HG03342 (cell line): Measurements from ENCODE around the gene LTBP2.

ENCODE experiments used
- ATAC-seq: cut with Tn5 transposase; IDR thresholded peaks from one replicate; pipeline ENCODE4 v1.9.1; 2021; ENCODE audit warnings: mild to moderate bottlenecking, moderate library complexity; ENCODE audit not compliant: unreplicated experiment

The LTBP2 gene

DNA sequence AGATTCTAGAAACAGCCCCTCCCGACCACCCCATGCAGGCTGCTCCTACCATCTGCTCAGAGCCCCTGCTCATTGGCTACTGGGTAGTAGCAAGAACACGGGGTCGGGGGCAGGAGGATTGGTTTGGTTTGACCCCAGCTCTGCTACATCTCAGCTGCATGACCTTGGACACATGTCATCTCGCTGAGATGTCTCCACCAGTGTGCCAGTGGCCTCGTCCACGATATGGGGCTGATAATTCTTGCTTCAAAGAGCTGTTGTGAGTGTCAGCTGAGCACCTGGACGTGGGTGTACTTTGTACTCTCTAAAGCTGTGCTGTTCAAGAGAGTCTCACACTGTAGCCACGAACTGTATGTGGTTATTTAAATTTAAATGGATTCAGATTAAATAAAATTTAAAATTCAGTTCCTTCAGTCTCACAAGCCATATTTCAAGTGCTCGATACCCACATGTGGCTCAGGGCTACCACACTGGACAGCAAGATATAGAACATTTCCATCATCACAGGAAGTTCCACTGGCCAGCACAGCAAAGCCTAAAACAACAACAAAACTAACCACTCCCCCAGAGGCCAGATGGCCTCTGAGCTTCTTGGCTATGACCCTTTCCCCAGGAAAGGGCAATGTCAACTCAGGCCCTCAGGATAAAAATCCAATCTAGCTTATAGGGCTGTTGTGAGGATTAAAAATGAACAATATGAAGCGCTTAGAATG is 18.6 kb downstream of the LTBP2 start:
- no peak for ATAC-seq

DNA sequence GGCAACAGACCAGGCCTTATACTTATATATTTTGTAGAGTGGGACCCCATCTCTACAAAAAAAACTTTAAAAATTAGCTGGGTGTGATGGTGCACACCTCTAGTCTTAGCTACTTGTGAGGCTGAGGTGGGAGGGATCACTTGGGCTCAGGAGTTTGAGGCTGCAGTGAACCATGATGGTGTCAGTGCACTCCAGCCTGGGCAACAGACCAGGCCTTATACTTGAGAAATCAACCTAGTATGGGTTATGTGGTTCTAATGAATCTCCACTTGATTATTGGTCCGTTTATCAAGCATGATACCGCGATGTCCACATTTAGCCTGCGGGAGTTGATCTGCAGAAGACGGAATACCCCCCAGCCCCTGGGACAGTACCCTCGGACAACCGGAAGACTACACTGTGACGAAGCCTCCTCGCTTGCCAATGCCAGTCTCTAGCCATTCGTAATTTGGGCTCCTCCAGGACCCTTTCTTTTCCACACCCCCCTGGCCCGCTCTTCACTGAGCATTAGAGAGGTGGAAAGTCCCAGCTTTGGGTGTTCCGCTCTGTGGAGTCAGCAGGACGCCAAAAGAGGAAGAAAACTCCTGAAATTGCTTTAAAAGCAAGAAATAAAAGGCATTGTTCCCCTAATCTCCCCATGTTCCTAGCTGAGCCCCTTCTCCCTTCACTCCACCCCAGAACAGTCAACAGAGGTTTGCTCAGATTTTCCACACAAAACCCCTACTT is 19.4 kb downstream of the LTBP2 start:
- no peak for ATAC-seq

DNA sequence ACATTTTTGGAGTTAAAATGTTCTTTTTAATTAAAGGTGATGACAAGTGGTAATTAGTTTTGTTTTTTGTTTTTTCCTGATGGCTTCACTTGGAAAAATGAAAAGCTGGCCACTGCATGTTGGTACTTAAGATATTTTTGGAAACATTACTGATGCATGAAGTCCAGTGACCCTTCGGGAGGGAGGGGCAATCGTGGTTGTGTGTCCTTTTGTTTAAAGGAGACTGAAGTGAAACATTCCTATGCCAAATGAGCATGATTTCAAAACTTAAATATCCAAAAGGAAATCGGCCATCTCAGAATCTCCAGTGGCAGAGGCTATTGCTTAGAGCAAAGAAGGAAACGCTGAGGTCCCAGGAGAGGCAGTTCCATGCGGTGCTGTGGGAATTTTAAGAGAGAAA is 20.1 kb downstream of the LTBP2 start:
- ATAC-seq: no peak

DNA sequence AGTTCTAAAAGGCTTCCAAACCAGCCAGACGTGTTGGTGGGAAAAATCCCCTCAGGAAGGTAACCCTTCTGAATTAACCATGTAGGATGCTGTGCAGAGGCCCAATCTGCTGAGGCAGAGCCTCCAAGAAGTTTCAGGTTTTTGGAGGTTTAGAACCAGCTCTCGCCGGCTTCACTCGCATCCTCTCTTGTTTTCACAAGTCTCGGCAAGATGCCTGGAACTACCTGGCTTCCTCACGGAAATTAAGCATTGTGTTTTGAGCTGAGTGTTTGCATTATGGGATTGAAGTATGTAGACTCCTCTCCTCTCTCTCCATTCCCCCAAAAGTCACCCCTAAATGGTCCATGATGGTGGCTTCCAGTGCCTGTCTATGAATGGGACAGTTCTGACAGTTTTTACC is 20.6 kb downstream of the LTBP2 start:
- ATAC-seq: no peak

DNA sequence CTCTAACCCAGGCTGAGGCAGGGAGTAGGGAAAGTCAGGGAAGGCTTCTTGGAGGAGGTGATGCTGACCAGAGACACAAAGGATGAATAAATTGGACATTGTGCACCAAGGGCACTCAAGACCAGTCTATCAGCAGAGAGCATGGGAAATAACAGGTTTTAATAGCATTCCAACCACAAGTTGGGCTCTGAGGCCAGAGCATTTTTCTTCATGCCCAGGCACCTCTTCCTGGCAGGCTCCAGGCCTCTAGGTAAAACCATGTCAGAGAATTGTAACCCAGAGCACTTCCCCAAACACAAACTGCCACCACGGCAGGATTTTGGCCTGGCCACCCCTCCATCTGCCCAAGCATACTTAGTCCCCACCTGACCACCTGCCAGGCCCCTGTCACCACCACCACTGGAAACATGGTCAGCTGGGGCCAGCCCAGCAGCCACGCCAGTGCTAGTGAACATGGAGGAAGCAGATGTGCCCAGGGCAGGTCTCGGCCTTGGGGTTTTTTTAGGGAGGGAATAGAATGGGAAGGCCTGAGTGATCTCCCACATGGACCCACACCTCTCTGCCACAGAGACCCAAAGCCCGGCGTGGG is 22.7 kb downstream of the LTBP2 start:
- ATAC-seq: no peak

DNA sequence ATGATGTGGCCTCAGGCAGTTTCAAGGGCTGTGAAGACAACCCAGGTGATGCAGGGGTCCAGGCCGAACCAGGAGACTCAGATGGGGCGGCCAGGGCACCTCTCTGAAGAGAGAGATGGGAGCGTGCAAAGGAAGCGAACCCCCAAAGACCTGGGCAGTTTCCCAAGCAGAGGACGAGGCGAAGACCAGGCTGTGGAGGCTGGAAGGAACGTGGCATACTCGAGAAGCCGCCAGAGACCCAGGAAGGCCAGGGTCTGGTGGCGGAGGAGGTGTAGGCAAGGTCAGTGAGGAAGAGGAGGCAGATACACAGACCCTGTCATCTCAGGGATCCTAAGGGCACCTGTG is 24.7 kb downstream of the LTBP2 start:
- ATAC-seq: no peak

DNA sequence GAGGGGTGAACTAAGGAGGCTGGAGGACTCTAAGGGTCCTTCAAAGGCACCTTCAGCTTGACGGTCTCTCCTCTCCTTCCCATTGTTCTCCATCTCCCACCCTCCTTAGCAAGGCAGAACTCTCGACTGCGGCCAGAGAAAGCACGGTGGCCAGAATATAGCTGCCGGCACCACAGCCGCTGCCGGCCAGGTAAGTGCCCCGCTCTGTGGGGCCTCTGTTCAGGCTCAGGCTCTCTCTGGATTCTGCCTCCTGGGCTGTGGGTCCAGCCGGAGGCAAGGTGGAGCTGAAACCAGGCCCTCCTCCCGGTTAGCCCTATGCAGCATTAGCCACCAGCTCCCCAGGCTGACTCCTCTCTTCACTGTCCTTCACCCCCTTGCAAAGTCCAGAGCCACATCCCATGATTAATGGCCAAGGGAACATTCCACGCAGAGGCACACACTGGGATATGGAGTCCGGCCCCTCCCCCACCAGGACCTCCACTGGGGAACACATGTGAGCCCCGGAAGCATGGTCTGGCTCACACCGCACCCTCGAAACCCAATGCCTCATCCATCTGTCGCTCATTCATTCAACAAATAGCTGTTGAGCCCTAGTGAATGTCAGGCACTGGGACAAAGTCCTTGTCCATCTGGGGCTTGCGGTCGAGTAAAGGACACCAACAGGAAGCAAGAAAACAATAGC is 25.2 kb downstream of the LTBP2 start:
- ATAC-seq: no peak

DNA sequence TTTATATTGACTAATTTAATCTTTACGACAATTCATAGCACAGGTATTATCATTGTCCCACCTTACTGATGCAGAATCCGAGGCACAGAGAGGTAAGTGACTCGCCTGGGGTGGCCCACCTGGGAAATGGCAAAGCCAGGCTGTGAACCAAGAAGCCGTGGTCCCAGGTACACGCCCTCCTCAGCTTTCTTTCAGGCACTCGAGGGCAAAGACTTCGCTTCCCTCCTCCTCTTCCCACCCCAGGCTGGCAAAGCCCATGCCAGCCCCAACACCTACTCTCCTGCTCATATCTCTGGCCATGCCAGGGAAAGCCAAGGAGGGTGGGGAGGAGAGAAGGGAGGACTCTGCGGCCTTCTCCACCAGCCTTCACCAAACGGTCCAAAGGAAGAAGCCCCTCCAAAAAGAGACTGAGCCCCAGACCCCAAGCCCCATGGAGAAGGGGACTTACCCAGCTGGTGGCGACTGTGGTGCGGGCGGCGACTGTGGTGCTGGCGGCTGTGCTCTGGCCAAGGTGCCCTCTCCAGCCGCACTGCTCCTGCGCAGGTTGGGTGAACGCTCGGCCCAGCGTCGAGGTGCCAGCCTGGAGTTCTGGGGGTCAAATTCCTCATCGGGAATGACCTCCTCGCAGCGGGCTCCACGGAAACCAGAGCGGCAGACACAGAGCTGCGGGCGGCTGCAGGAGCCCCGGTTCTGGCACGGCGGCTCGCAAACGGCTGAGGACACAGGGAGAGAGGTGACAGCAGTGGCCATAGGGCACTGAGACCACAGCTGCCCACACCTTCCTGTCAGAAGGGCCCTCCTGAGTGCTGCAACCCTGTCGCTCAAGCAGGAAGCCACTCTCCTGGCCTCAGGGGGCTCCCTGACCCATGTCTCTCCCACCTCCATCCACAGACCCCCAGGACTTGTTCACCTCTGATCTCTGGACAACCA is 26.4 kb downstream of the LTBP2 start:
- no peak for ATAC-seq

DNA sequence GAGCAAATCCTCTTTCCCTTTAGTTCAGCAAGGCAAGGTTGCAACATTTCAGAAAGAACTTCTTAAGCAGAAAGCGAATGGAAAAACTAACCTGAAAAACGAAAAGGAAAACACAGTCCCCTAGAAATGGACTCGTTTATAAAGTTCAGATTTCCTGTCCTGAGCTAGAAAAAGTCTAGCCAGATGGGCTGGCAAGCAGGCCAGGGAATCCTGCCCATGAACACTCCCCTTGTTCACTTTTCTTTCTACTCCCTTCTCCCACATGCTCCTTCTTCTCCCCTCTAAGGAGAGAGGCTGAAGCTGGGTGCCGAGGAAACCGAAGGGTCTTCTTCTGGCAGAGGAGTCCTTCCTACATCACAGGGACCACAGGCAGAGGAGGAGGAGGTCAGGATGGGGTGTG is 27.1 kb downstream of the LTBP2 start:
- no peak for ATAC-seq

DNA sequence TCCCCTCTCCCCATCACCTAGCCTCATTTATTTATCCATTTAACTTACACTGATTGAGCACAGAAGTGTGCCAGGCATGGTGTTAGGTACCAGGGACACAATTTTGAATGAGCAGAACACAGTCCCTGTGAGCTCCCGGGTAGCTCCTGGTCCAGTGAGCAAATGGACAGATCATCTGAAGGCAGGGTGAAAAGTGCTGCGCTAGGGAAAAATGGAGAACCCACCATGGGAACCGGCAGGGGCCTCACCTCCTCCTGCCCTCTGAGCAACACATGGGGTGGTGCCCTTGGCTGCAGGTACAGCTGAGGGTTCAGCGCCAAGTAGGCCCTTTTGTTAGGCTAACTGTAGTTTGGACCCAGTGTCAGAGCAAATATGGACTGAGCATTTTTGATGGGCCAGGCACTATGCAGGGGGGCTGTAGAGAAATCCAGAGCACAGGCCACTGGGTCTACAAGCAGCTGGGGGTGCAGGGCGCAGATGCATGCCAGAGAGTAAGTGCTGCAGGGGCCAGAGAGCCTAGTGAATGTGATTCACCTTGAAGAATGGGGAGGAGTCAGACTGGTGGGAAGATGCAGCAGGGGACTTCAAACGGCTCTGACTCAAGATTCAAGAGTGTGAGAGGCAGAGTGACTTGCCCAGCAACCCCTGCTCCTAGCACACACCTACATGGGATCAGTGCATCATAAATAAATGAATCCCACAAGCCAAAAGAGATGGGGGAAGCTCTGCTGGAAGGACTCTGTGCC is 28.2 kb downstream of the LTBP2 start:
- ATAC-seq: no peak

DNA sequence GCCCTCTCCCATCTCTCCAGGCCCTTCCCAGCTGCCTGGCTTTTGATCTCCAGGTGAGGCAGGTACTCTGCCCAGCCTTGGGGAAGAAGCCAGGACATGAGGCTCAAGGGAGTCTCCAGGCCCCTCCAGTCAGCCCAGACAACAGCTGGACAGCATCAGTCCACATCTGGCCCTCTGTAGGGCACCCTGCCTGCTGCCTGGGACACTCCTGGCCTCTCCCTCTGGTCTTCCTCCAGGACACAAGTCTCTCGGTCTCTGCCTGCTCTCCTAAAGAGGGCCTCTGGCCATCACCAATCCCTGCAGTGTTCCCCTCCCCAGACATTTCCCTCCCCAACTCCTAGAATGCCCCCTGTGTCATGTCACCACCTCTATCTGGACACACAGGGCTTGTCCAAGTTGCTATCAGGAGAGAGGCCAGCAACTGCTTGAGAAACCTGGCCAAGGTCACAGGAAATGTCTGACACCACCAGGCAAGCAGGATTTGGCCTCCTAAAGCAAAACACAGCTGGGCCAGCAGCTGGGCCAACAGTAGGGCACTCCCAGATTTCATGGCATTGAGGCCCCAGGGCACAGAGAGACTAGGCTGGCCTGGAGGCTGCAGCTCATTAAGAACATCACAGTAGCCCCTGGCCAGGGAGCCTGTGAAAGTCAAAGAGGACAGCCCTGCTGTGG is 29.0 kb downstream of the LTBP2 start:
- no peak for ATAC-seq

DNA sequence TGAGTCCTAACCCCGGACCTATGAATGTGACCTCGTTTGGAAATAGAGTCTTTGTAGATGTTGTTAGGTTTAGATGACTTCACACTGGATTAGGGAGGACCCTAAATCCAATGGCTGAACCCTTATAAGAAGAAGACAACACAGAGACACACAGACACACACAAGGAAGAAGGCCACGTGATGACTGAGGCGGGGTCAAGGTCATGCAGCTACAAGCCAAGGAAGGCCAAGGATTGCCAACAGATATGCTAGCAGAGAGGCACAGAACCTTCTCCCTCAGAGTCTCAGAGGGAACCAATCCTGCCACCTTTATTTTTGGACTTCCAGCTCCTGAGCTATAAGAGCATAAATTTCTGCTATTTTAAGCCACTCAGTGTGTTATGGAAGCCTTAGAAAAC is 31.8 kb downstream of the LTBP2 start:
- ATAC-seq: no peak

DNA sequence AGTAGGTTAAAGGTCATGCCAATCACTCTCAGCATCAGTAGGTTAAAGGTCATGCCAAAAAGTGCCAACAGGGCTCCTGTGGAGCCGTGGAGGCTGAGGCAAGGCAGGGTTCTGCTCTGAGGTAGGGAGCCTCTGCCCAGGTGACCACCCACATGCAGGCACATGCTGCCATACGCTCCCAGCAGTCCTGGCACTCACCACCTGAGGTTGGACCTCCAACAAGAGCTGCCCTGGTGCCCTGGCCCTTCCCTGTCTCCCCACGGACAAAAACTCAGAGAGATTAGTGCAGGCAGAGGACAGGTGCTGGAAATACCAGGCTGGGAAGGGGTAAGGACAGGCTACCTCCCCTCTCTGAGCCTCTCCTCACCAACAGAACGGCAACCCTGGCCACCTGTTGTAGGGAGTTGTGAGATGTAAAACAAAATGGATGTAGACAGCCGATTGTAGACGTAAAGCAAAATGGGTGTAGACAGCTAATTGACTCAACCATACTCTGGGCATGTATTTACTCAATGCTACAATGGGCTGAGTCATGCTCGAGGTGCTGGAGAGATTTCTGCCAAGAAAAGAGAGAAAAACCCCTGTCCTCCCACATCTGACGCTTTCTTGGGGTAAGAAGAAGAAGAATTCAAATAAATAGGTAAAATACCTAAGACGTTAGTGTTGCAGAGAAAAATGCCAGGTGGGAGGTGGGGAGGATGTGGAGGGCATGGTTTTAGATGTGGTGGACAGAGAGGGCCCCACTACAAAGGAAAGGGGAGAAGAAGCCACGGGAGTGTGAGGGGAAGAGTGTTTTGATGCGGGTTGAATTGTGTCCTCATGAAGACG is 32.4 kb downstream of the LTBP2 start:
- ATAC-seq: no peak

DNA sequence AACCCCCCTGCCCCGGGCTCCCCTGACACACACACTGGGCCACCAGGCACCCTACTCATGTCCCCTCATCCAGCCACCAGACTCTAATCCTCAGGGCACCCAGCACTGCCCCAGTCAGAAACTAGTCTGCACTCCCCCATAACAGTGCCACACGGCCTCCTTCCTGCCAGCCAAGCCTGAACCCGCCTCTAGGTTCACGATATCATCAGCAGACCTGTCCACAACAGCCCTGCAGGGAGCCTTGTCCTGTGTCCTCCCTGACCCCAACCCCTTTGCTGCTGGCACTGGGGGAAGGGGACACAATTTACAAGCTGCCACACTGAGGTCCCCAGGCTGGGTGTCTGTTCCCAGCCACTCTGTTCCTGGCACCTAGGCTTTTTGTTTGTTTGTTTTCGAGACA is 33.6 kb downstream of the LTBP2 start:
- no peak for ATAC-seq

DNA sequence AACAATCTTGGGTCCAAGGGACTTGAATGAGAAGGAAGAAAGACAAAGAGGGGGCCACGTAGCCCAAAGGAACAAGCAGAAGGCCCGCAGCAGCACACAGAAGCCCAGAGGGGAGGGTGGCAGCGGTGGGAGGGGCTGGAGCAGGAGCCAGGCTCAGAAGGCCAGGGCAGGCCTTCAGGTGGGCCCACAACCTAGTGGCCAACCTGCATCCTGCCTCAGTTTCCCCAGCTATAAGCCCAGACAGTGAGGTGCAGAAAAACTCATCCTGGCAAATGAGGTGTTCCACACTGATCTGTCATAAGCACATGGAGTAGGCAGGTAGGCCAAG is 34.1 kb downstream of the LTBP2 start:
- ATAC-seq: no peak

DNA sequence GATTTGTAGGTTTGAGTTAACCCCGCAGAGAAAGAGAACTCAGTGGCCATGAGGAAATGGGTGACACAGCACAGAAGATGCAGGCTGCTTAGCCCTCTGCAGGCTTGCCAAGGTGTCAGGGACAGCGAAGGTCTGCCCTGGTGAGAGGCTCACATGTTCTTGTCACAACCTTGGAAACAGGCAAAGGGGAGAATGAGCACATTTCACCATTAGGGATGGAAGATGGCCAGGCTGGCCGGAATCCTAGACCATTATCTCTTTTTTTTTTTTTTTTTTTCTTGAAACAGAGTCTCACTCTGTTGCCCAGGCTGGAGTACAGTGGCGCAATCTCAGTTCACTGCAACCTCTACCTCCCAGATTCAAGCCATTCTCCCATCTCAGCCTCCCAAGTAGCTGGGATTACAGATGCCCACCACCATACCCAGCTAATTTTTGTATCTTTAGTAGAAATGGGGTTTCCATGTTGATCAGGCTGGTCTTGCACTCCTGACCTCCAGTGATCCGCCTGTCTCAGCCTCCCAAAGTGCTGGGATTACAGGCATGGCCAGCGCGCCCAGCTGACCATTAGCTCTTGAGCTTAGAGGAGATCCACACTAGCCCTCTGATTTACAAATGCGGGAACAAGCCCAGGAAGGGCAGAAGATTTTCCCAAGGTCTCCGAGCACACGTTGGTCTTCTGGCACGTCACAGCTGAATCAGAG is 34.6 kb downstream of the LTBP2 start:
- no peak for ATAC-seq

DNA sequence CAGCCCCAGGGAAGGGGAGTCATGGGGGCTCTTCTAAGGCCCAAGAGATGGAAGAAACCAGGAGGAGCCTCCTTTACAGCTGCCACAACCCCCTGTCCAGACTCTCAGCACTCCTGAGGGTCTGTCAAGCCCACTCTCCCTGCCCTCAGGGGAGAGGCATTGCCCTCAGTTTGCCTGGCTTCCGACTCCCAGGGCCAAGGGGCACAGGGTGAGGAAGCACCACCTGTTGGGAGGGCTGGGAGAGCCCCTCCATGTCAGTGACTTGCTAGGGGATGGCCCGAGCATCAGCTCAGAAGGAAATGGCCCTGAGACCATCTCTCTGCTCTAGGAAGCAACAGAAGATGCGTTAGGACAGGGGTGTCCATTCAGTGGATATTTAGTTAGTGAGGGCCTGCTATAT is 36.1 kb downstream of the LTBP2 start:
- no peak for ATAC-seq

DNA sequence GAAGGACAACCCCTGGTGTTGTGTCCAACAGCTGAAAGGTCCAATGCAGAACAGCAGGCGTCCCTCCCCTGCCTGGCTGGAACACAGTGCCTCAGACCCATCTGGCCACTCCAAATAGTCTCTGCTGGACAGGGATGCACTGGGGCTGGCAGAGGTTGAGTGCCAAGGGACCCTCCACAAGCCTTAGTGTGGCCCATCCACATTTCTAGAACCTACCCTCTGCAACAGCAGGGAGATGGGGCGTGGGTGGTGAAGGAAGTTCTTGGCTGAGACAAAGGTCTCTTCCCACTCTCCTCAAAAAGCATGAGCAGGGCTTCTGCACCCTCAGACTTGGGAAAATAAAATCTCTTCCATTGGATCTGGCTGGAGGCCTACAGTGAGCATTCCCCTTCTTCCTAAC is 36.5 kb downstream of the LTBP2 start:
- ATAC-seq: no peak
